ENCODE results near the gene HPGD.

GRCh38 chr4:174559894-174560293 is 37.6 kb upstream of the HPGD start:
- TF ChIP-seq, protein P1, sequence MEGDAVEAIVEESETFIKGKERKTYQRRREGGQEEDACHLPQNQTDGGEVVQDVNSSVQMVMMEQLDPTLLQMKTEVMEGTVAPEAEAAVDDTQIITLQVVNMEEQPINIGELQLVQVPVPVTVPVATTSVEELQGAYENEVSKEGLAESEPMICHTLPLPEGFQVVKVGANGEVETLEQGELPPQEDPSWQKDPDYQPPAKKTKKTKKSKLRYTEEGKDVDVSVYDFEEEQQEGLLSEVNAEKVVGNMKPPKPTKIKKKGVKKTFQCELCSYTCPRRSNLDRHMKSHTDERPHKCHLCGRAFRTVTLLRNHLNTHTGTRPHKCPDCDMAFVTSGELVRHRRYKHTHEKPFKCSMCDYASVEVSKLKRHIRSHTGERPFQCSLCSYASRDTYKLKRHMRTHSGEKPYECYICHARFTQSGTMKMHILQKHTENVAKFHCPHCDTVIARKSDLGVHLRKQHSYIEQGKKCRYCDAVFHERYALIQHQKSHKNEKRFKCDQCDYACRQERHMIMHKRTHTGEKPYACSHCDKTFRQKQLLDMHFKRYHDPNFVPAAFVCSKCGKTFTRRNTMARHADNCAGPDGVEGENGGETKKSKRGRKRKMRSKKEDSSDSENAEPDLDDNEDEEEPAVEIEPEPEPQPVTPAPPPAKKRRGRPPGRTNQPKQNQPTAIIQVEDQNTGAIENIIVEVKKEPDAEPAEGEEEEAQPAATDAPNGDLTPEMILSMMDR (IDR thresholded peaks at IDR 0.05; ENCODE audit: low read depth, low read length, poor library complexity, severe bottlenecking) = no peak
- TF ChIP-seq EZH2phosphoT487 (IDR thresholded peaks at IDR 0.05; ENCODE audit: borderline replicate concordance, low read length) = no peak
